ENCODE measurements around the gene SLITRK4.

DNA sequence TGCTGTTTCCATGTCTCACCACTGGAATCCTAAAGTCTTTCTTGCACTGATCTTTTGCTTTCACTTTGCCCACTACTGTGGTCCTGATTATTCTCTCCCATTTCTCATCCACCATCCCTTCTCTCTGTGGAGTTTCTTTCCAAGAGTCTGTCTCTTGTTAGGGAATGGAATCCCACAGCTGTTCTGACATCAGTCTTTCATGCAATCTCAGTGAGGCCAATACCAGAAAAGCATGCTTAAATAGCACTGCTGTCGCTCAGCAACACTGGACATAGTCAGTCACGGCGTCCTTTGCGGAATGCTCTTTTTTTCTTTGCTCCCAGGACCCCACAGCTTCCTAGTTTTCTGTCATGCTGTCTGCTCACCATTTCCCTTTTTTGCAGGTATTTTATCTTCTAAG, 20.1 kb downstream of the SLITRK4 start:
- TF ChIP-seq CTCF (IDR thresholded peaks at IDR 0.05; ENCODE audit: low read depth, low read length, missing input control) (no peak), ATF3 (IDR thresholded peaks at IDR 0.05) (no peak), TAF1 (conservative IDR thresholded peaks at IDR 0.05) (no peak), JUND (IDR thresholded peaks at IDR 0.05) (no peak), GABPA (IDR thresholded peaks at IDR 0.05 in 1 of 2, conservative IDR thresholded peaks at IDR 0.05 in 1 of 2) (no peak), ZBTB33 (IDR thresholded peaks at IDR 0.05) (no peak)
- TF ChIP-seq, protein P1, sequence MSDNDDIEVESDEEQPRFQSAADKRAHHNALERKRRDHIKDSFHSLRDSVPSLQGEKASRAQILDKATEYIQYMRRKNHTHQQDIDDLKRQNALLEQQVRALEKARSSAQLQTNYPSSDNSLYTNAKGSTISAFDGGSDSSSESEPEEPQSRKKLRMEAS (IDR thresholded peaks at IDR 0.05): no peak
- TF ChIP-seq, protein P2, sequence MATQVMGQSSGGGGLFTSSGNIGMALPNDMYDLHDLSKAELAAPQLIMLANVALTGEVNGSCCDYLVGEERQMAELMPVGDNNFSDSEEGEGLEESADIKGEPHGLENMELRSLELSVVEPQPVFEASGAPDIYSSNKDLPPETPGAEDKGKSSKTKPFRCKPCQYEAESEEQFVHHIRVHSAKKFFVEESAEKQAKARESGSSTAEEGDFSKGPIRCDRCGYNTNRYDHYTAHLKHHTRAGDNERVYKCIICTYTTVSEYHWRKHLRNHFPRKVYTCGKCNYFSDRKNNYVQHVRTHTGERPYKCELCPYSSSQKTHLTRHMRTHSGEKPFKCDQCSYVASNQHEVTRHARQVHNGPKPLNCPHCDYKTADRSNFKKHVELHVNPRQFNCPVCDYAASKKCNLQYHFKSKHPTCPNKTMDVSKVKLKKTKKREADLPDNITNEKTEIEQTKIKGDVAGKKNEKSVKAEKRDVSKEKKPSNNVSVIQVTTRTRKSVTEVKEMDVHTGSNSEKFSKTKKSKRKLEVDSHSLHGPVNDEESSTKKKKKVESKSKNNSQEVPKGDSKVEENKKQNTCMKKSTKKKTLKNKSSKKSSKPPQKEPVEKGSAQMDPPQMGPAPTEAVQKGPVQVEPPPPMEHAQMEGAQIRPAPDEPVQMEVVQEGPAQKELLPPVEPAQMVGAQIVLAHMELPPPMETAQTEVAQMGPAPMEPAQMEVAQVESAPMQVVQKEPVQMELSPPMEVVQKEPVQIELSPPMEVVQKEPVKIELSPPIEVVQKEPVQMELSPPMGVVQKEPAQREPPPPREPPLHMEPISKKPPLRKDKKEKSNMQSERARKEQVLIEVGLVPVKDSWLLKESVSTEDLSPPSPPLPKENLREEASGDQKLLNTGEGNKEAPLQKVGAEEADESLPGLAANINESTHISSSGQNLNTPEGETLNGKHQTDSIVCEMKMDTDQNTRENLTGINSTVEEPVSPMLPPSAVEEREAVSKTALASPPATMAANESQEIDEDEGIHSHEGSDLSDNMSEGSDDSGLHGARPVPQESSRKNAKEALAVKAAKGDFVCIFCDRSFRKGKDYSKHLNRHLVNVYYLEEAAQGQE (IDR thresholded peaks at IDR 0.05): no peak

All from liver (tissue), 3 donors.